Prostate gland (tissue), 2 donors: Measurements from ENCODE around the gene PLK5.

Source experiments
- POLR2A ChIP-seq: fragments of 450-650 bp; IDR thresholded peaks from one replicate; pipeline ENCODE4 v1.6.1; 2016; ENCODE audit warnings: antibody characterized with exemption, mild to moderate bottlenecking
- POLR2AphosphoS5 ChIP-seq: sonication (generic); formaldehyde crosslinking; IDR thresholded peaks from one replicate; pipeline ENCODE4 v1.6.1; 2017; ENCODE audit warnings: antibody characterized with exemption
- TF ChIP-seq, protein P1 (sequence below), 4 experiments: fragments of 200-600 bp in 2 of 4; fragments of 450-650 bp in 2 of 4; sonication (generic) in 2 of 4; IDR thresholded peaks; 1 replicate in 3 of 4; 2 replicates in 1 of 4; pipeline ENCODE4 v1.5.1; 2016 to 2019; ENCODE audit warnings: antibody characterized with exemption in 4 of 4, mild to moderate bottlenecking in 2 of 4, moderate library complexity in 2 of 4

DNA sequence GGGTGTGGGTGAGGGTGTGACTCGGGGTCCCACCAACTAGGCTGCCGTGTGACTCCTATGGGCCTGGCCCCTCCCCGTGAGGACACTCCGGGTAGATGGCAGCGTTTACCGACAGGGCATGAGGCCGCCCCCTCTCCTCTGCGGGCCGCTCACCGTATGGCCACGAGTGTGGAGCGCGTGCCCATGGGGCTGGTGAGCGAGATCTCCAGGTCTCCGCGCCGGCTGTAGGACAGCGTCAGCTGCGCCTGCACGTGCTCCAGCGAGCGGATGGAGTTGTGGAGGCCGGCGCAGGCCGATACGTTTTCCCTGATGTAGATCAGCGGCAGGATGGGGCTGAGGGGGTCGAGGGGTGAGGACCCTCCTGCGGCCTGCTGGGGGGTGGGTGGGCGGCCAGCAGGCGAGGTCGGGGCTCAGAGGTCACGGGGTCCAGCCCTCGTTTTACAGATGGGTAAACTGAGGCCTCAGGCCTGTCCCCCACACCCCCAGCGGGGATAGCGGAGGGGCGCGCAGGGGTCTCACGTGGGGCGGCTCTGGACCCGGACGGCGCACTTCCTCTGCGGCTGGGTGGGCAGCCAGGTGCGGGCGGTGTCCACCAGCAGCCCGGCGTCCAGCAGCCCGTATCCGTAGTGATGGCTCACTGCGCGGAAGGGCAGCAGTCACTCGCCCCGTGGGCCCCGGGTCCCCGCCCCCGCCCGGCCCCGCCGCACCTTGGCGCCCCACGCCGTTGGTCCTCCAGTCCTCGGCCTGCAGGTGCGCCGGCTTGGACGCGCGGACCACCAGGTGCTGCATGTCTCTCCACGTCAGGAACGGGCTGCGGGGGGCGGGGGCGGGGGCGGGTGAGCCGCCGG, 40.5 kb upstream of the PLK5 start:
- TF ChIP-seq, protein P1, sequence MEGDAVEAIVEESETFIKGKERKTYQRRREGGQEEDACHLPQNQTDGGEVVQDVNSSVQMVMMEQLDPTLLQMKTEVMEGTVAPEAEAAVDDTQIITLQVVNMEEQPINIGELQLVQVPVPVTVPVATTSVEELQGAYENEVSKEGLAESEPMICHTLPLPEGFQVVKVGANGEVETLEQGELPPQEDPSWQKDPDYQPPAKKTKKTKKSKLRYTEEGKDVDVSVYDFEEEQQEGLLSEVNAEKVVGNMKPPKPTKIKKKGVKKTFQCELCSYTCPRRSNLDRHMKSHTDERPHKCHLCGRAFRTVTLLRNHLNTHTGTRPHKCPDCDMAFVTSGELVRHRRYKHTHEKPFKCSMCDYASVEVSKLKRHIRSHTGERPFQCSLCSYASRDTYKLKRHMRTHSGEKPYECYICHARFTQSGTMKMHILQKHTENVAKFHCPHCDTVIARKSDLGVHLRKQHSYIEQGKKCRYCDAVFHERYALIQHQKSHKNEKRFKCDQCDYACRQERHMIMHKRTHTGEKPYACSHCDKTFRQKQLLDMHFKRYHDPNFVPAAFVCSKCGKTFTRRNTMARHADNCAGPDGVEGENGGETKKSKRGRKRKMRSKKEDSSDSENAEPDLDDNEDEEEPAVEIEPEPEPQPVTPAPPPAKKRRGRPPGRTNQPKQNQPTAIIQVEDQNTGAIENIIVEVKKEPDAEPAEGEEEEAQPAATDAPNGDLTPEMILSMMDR (IDR thresholded peaks at IDR 0.05) = no peak
- no peak for TF ChIP-seq POLR2AphosphoS5
- no peak for TF ChIP-seq POLR2A
